GM13977 (cell line): ENCODE measurements around the gene ZMYND8.

Experiments used
- DNase-seq: peaks from one replicate; pipeline ENCODE4 v3.0.0; 2012; ENCODE audit warnings: low spot score
- CTCF ChIP-seq: IDR thresholded peaks from 2 replicates; pipeline ENCODE4 v1.5.1; 2012; ENCODE audit warnings: mild to moderate bottlenecking, control low read depth; ENCODE audit not compliant: insufficient read depth; ENCODE audit errors: extremely low read depth, missing control alignments
- in situ Hi-C: fragments of 300-500 bp; cut with MboI; formaldehyde crosslinking; loops from one replicate; pipeline ENCODE4 v1.12.0; 2022; ENCODE audit warnings: low sequenced_read_pairs, low pct_unique_long_range_greater_than_20kb, mixed read lengths, inconsistent platforms; ENCODE audit not compliant: unreplicated experiment

Gene ZMYND8

GRCh38 chr20:47175493-47175892 is 181.0 kb downstream of the ZMYND8 start:
- TF ChIP-seq CTCF, result no peak
- DNase-seq, result no peak
- in situ Hi-C loops, result no loop called here

- in situ Hi-C loops, result no loop called here
- DNase-seq, result no peak
- no peak for TF ChIP-seq CTCF
Observed at GRCh38 chr20:47174456-47175243, 181.8 kb downstream of the ZMYND8 start.

DNA sequence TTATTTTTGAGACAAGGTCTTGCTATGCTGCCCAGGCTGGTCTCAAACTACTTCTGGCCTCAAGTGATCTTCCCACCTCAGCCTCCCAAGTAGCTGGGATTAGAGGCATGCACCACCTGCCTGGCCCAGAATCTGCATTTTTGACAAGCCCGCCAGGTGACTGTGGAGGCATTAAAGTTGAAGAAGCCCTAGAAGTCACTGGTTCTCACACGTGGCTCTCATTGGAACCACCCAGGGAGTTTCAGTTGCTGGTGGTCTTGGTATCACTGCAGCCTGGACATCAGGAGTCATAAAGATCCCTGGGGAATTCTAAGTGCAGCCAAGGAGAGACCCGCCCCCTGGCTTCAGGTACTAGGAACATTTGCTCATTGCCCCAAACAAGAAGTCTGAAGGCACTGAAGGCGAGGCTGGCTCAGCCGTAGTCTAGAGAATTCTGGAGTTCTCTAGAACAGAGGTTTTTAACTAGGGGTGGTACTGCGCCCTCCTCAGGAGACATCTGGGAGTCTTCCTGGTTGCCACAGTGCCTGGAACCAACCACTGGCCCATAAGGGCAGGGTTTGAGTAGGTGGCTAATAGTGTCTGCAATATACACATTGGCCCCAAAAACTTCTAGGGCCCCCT is 182.8 kb downstream of the ZMYND8 start:
- in situ Hi-C loops, result no loop called here
- TF ChIP-seq CTCF, result no peak
- no peak for DNase-seq

- no peak for TF ChIP-seq CTCF
- in situ Hi-C loops, result no loop called here
- DNase-seq, result no peak
Observed at GRCh38 chr20:47172579-47172978, 183.9 kb downstream of the ZMYND8 start.

DNA sequence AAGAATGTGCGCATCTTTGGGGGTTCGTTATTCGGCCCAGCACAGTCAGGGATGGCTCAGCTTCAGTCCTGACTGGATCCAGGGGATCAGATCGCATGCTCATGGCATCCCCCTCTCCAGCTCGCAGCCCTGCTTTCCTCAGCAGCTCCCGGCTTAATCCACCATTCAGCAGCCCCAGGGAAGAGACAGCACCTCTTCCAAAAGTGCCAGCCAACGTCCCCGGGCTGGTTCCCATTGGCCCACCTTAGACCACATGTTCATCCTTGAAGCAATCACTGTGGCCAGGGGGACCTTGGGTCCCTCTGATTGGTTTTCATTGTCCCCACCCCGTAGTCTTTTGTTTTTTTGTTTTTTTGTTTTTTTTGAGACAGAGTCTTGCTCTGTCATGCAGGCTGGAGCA is 188.7 kb downstream of the ZMYND8 start:
- no peak for TF ChIP-seq CTCF
- in situ Hi-C loops, result no loop called here
- no peak for DNase-seq

- in situ Hi-C loops, result no loop called here
- no peak for TF ChIP-seq CTCF
- no peak for DNase-seq
Observed at GRCh38 chr20:47165376-47165865, 191.1 kb downstream of the ZMYND8 start.
